Erythroblast (primary cell): ENCODE measurements around the gene LTBP1.

Experiments
- DNase-seq, 2 experiments: peaks; one replicate each; lab custom pipeline; 2025; lab: John Stamatoyannopoulos, UW
- GATA1 ChIP-seq: IDR thresholded peaks from 2 replicates; pipeline ENCODE4 v1.6.1; 2011; ENCODE audit warnings: low read depth, mild to moderate bottlenecking, control low read depth, low read length, moderate library complexity
- POLR2A ChIP-seq: IDR thresholded peaks from 2 replicates; pipeline ENCODE4 v1.6.1; 2011; ENCODE audit warnings: mild to moderate bottlenecking, low read length

Gene LTBP1

DNA sequence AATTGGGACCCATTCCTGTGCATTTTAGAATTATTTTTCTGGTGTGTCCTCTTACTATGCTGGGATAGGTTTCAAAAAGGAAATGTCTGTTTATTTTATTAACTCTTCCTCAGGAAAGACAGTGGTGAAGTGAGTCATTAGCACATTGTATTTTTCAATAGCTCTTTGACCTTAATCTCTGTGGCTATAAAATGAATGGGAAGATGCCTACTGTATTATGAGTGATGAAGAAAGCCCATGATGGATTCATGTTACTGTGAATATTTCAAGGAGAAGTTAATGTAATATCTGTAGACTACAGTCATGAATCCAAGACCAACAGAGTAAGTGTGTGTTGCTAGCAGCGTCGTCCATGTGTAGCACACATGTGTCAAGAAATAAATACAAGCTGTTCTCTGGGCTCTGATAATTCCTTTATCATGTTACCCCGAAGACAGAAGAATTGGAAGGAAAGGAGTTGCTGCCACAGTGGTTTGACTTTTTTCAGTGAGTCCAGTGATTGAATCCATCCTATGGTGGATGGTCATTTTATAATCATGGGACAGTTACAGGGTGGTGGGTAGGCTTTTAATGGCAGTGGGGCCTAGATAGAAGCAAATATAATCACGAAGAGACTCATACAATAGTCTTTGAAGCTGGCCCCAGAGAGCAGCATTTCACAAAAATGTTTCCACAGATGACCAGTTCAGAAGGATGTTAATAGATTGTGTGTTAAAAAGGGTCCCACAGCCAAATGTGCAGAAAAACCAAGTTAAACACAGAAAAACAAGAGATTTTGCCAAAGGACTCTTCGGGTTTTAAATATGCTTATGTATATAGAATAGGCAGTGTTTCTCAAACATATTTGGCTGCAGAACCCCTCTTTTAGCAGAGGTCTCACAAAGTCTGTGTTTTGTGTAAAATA lies 290.0 kb downstream of the LTBP1 start:
- DNase-seq: no peak
- TF ChIP-seq POLR2A (no peak), GATA1 (no peak)

DNA sequence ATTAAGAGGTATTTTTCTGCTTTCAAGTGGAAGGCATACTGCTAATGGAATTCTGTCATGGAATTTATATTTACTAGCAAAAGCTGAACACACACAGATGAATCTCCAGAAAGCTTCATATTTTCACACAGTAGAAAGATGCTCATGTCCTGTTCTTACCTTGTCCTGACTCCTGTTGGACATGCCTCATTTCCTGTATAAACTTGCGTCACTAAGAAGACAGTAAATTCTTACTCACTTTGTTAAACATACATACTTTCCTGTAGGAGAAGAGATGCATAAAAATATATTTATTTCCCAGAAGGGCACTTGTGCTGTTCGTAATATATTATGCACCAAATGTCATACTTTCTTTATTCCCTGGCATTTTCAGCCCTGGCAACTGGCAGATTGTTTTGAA lies 291.4 kb downstream of the LTBP1 start:
- DNase-seq: no peak
- TF ChIP-seq GATA1 (no peak), POLR2A (no peak)

DNA sequence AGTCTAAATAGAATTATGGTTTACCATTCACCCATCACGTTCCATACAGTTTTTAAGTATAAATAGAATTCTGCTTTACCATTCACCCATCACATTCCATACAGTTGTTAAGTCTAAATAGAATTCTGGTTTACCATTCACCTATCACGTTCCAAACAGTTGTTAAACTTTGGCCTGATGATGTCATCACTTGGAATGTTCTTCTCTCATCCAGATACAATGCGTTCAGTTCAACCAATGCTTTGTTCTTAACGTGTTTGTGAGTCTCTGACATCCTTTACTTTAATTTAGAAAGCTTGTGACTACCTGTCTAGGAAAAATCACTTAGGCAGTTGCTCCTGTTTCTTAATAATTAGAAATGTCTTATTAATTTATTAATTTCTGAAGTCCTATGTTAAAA lies 293.4 kb downstream of the LTBP1 start:
- TF ChIP-seq POLR2A (no peak), GATA1 (no peak)
- no peak for DNase-seq

DNA sequence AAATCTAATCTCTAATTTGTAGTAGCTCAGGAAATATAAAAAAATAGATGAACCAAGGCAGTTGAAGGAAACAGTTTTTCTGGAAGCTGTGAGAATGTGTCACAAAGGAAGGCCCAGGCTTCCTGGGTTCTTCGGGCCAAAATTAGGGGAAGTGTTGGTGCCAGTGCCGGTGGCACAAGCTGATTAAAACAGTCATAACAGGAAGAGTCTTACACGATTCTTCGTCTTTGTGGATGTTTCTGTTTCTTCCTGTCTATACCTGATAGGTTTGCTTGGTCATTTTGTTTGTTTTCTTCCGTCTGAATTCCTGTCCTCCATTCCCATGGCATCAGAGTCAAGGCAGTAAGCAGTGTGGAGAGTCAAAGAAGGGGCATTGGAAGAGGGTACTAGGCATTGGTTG lies 294.3 kb downstream of the LTBP1 start:
- DNase-seq: no peak

DNA sequence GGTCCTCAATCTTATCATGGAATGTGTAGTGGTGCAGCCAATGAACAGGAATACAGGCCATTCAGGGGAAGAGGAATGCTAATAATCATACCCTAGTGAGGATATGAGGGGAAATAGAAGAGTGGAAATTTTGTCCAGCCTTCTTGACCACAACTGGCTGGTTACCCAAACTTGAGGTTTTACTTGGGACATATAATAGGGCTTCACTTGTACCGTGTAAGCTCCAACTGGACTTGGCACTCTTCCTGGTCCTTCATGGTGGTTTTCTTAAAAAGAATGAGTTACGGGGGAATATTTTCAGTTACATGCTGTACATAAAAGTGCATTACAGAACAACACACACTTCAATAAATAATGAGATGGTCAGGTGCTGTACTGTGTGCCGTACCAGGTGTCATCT lies 294.8 kb downstream of the LTBP1 start:
- no peak for TF ChIP-seq POLR2A
- TF ChIP-seq GATA1: no peak
- DNase-seq: no peak

More for the DNA sequence above, 294.3 kb downstream of the LTBP1 start:
- TF ChIP-seq POLR2A (no peak), GATA1 (no peak)

DNA sequence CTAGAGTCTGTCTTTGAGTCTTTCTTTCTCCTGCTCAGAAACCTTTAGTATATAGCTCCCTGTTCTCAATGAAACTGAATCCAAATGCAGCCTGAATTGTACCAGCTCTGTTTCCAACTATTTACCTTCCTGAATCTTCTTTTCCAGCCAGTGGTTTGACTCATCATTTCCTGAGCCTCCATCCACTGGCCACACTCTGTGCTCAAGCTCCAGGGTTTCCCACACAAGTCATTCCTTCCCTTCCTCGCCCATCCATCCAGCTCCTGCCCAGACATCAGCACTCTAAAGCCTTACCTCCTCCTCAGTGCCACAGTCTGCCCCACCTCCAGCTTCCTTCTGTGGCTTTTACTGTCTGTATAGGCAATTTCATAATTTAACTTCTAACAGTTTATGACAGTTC lies 296.1 kb downstream of the LTBP1 start:
- DNase-seq: no peak
- TF ChIP-seq GATA1: no peak

DNA sequence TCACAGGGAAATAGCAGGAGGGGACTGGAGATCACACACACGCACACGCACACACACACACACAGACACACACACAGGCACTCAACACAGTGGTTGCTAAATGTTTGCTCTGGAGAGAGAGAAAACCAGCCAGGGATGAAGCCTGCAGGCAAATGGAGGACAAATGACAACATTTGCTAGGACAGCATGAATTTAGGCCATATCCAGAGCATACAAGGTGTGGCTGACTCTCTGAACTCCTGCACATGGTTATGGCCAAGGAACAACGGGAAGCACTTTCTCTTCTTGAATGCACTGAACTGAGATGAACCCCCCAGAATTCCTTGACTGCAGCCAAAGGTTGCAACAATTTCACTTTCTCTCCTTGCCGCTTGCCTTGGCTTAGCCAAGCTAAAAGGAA lies 299.7 kb downstream of the LTBP1 start:
- TF ChIP-seq POLR2A (no peak), GATA1 (no peak)
- DNase-seq: no peak

DNA sequence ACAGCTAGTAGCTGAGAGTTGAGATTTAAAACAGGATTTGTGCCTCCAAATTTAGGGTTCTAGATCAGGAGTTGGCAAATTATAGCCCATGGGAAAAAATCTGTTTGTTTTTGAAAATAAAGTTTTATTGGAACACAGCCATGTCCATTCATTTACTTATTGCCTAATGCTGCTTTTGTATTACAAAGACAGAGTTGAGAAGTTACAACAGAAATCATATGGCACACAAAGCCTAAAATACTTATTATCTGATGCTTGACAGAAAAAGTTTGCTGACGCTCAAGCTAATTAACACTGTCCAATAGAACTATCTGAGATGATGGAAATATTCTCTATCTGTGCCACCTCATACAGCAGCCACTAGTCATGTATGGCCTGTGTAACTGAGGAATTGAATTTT lies 300.6 kb downstream of the LTBP1 start:
- no peak for DNase-seq
- TF ChIP-seq POLR2A (no peak), GATA1 (no peak)

DNA sequence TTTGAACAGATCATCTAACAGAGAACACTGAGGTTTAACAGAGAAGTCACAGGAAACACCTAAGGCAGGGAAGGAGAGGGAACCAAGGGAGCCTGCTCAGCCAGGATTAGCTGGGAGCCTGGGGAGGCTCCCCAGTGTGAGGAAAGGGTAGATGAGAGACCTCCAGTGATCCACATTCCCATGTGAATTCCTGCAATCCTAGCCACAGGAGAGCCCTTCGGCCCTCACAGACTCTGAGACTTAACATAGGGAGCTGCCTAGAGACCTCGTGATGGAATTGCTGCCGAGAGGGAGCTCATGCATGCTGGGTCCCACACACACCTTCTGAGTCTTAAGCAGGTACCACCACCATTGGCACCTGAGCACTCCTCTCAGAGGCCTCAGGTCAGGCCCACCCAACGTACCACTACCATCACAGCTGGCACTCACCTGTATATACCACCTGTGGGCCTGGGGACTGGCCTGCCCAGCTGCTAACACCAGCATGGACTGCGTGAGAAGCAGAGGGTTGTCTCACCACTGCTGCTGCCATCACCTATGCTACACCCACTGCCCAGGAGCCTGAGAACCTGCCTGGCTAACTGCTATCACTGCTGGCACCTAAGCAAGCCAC lies 303.8 kb downstream of the LTBP1 start:
- TF ChIP-seq POLR2A (no peak), GATA1 (no peak)
- no peak for DNase-seq

DNA sequence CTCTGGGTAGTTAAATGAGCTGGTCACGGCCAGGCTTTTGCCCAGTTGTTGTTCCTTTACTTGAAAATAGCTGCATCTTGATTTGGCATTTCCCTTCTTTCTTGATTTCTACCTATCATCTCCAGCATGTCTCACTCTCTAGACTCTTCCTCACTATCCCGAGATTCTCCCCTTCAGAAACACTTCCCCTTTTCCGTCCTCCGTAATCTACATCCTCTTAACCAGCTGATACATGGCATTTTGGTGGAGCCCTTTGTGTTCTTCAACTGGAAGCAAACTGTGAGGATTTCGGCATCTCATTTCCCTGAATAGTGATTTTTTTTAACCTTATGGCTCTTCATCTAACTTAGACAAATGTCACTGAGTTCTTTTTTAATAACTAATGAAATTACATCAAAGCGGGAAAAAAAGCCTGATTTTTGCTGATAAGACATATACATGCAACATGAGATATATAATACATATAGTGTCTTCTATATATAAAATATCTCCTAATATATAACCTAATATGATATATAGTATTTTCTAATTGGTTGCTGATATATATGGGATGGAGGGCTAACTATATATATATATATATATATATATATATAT lies 309.5 kb downstream of the LTBP1 start:
- TF ChIP-seq POLR2A (no peak), GATA1 (no peak)
- no peak for DNase-seq

DNA sequence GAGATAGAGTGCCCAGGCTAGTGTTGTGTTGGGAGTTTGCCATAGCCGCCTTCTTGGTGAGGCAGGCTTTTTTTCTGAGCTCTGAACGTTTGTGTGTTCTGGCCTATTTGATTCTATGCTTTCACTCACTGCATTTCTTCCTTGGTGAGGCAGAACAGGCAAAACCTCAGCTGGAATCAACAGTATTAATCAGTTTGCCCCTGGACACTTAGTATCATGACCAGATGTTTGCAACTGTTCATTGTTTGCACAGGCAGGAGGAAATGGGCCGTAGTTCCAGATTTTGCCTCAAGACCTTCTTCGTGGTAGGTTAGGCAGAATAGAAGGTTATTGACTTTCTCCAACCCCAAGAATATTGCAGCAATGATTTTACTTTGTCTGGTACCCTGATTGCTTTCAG lies 311.6 kb downstream of the LTBP1 start:
- DNase-seq: no peak

DNA sequence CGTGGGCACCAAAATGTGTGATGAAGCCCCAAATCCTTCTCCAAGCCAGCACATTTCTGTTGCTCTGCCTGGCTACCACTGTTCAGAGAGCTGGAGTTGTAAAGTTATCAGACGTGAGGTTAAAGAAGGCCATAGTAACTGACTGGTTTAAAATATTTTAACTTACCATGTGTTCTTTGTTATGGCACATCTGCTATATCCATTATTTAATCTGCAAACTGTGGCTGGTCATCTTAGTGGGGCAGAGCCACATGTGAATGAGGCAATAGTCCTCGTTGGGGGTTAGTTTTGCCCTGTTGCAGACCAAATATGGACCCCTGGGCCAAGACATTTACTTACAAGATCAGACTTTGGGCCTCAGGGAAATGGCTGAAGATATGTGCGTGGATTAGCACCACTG lies 315.3 kb downstream of the LTBP1 start:
- no peak for DNase-seq
- TF ChIP-seq POLR2A (no peak), GATA1 (no peak)

More for the DNA sequence above, 311.6 kb downstream of the LTBP1 start:
- TF ChIP-seq POLR2A: no peak
- no peak for TF ChIP-seq GATA1

DNA sequence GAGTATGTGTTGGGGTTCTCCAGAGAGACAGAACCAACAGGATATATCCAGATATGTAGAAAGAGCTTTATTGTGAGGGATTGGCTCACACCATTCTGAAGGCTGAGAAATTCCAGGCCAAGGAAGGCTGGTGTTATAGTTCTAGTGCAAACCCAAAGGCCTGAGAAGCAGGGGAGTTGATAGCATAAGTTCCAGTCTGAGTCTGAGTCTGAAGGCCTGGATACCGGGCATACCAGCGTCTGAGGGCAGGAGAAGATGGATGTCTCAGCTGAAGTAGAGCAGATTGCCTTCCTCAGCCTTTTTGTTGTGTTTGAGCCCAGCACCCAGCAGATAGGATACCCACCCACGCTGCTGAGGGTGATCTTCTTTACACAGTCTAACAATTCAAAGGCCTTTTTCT lies 318.0 kb downstream of the LTBP1 start:
- DNase-seq: no peak
- no peak for TF ChIP-seq POLR2A
- TF ChIP-seq GATA1: no peak

DNA sequence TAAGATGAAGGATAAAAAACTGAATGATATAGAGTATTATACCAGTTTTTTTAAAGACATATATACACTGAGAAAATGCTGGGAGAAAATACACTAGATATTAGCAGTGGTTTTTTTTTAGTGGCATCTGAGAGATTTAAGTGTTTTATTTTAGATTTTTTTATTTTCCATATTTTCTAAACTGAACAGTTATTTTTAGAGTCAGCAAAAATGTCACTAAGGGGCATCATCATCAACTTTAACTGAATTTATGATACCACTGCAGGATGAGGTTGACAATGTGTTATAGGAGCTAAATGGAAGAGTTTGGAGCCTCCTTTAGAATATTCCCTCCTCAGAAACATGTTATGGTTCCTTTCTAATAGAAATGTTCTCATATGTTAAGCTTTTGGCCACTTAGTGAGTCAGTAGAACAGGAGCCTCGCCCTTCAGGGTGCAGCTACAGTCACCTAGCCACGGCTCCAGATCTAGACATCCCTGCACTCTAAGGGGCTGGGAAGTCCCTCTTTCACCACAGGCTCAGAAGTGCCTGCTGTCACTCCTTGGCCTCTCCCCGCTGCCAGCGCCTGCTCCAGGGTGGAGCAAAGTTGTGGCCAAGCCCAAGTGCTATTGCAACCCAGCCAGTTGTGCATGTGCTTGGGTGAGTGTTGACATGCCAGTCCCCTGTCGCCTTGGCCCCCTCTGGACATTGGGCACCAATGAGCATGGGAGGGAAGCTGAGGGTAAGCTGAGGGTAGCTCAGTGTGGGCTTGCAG lies 319.0 kb downstream of the LTBP1 start:
- DNase-seq: no peak
- TF ChIP-seq POLR2A: no peak
- TF ChIP-seq GATA1: no peak
